Breast epithelium (tissue), 3 donors: ENCODE measurements around the gene CLIP2.

Experiments
- CTCF ChIP-seq, 3 donors: fragments of 450-650 bp; IDR thresholded peaks; one replicate each; pipeline ENCODE4 v1.5.1; 2016 to 2017; ENCODE audit warnings: antibody characterized with exemption in 3 of 3, mild to moderate bottlenecking in 3 of 3, moderate library complexity in 3 of 3
- POLR2A ChIP-seq: fragments of 450-650 bp; IDR thresholded peaks from one replicate; pipeline ENCODE4 v1.6.1; 2016; ENCODE audit warnings: antibody characterized with exemption, mild to moderate bottlenecking, moderate library complexity
- POLR2AphosphoS5 ChIP-seq, 3 donors: sonication (generic); formaldehyde crosslinking; IDR thresholded peaks; one replicate each; pipeline ENCODE4 v1.6.1; 2017; ENCODE audit warnings: antibody characterized with exemption in 3 of 3

- no peak for TF ChIP-seq CTCF (IDR thresholded peaks at IDR 0.05)
- no peak for TF ChIP-seq POLR2A
- TF ChIP-seq POLR2AphosphoS5 (IDR thresholded peaks at IDR 0.05): no peak
Observed at GRCh38 chr7:74293577-74293908, 4.3 kb downstream of the CLIP2 start.
